ENCODE data around the gene TMEM74B. TPM values are rescaled to one million over a fixed set of nuclear protein-coding genes. Genes with fewer than 3 reads are reported as not detected.

TMEM74B gene
- total and polyA plus RNA-seq, 7 experiments from 2014 or later, result 0.18 to 0.60 (median 0.31) TPM; not detected in 3

- intact Hi-C loops (cut with micrococcal nuclease), result no loop called here
- Histone ChIP-seq H3K9me3 (ENCODE audit: control insufficient read depth in 2 of 3, low read length in 3 of 3) (no peaks in the 10 kb centered on the region), H3K27ac (ENCODE audit: low read depth, low read length) (no peak overlapping the region), H3K4me1 (ENCODE audit: control insufficient read depth in 2 of 2, insufficient read depth in 2 of 2, low read length in 2 of 2) (no peaks in the 10 kb centered on the region), H3K4me3 (ENCODE audit: low read length) (no peak overlapping the region), H3K27me3 (ENCODE audit: control insufficient read depth in 2 of 2, insufficient read depth in 2 of 2, low read length in 2 of 2) (no peaks in the 10 kb centered on the region), H3K36me3 (ENCODE audit: control insufficient read depth in 2 of 3, insufficient read depth in 3 of 3, low read length in 3 of 3) (peaks cover 0 to 90% (median 21%) of the 10 kb centered on the region in 3 experiments)
- Mint-ChIP-seq H3K4me1 (peaks cover 0 to 4% (median 0%) of the 10 kb centered on the region in 7 donors), H3K36me3 (peaks cover 44 to 84% (median 50%) of the 10 kb centered on the region in 5 donors), H3K9me3 (no peaks in the 10 kb centered on the region), H3K27ac (no peak overlapping the region), H3K4me3 (no peak overlapping the region), H3K27me3 (no peaks in the 10 kb centered on the region)
- CTCF ChIA-PET, result no interaction called here
- DNase-seq (no peak), ATAC-seq (no peak)
- POLR2A ChIA-PET, result no interaction called here
These were observed 18.8 kb downstream of the TMEM74B start for GRCh38 chr20:1165941-1166340.

DNA sequence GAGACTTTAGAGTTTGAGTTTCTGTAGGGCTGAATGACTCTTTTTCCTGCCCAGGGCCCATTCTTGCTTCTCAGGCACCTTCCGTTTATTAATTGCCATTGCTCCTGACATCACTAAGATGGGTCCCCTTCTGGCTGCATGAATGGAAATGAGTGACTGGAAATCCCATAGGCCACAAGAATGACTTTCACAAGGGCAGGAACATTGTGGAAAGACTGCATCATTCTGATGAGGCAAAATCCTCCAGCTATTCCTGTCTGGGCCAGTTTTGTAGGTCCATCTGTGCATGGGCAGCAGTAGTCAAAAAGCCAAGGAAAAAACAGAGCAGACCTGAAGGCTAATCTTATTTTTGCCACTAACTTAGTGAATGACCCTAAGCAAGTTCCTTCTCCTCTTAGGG is 19.3 kb downstream of the TMEM74B start:
- Mint-ChIP-seq H3K27me3 (no peaks in the 10 kb centered on the region), H3K4me3 (no peak overlapping the region), H3K4me1 (peaks cover 0 to 4% (median 0%) of the 10 kb centered on the region in 7 donors), H3K9me3 (no peaks in the 10 kb centered on the region), H3K36me3 (peaks cover 44 to 85% (median 53%) of the 10 kb centered on the region in 5 donors), H3K27ac (no peak overlapping the region)
- no peak overlapping the region for H3K27ac ChIP-seq (ENCODE audit: low read depth, low read length)
- ChIA-PET CTCF (no interaction called here), POLR2A (no interaction called here)
- peaks cover 0 to 90% (median 17%) of the 10 kb centered on the region in 3 experiments for H3K36me3 ChIP-seq (ENCODE audit: control insufficient read depth in 2 of 3, insufficient read depth in 3 of 3, low read length in 3 of 3)
- DNase-seq (no peak), ATAC-seq (no peak)
- no peaks in the 10 kb centered on the region for H3K4me1 ChIP-seq (ENCODE audit: control insufficient read depth in 2 of 2, insufficient read depth in 2 of 2, low read length in 2 of 2)
- intact Hi-C loops (cut with micrococcal nuclease), result no loop called here
- no peaks in the 10 kb centered on the region for H3K9me3 ChIP-seq (ENCODE audit: control insufficient read depth in 2 of 3, low read length in 3 of 3)
- H3K4me3 ChIP-seq (ENCODE audit: low read length), result no peak overlapping the region
- H3K27me3 ChIP-seq (ENCODE audit: control insufficient read depth in 2 of 2, insufficient read depth in 2 of 2, low read length in 2 of 2), result no peaks in the 10 kb centered on the region

- intact Hi-C loops (cut with micrococcal nuclease), result no loop called here
- Histone ChIP-seq H3K36me3 (ENCODE audit: control insufficient read depth in 2 of 3, insufficient read depth in 3 of 3, low read length in 3 of 3) (peaks cover 0 to 86% (median 14%) of the 10 kb centered on the region in 3 experiments), H3K4me3 (ENCODE audit: low read length) (no peak overlapping the region), H3K9me3 (ENCODE audit: control insufficient read depth in 2 of 3, low read length in 3 of 3) (no peaks in the 10 kb centered on the region), H3K4me1 (ENCODE audit: control insufficient read depth in 2 of 2, insufficient read depth in 2 of 2, low read length in 2 of 2) (no peaks in the 10 kb centered on the region), H3K27me3 (ENCODE audit: control insufficient read depth in 2 of 2, insufficient read depth in 2 of 2, low read length in 2 of 2) (no peaks in the 10 kb centered on the region), H3K27ac (ENCODE audit: low read depth, low read length) (no peak overlapping the region)
- Mint-ChIP-seq H3K36me3 (peaks cover 37 to 86% (median 50%) of the 10 kb centered on the region in 5 donors), H3K4me1 (peaks cover 0 to 4% (median 0%) of the 10 kb centered on the region in 7 donors), H3K4me3 (no peak overlapping the region), H3K27me3 (no peaks in the 10 kb centered on the region), H3K9me3 (no peaks in the 10 kb centered on the region), H3K27ac (no peak overlapping the region)
- POLR2A ChIA-PET, result no interaction called here
- ATAC-seq, result no peak
- CTCF ChIA-PET, result no interaction called here
- no peak for DNase-seq
These were observed 19.9 kb downstream of the TMEM74B start for GRCh38 chr20:1164871-1165270.

DNA sequence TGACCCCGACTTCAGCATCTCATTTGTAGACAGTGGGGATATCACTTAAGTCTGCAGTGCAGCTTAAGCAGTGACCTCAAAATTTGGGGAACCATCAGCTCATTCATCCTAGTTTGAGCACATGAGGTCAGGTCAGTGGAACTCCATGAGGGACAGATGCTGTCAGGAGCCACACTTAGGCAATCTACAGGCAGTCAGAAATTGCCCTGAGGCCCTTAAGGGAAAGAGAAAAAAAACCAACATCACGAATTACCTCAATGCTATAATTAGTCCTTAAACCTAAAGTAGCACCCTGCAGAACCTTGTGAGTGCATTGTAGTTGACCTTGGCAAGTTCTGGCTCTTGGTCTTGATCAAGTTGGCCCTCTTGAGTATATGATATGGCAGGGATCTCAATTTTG is 21.1 kb downstream of the TMEM74B start:
- DNase-seq (no peak), ATAC-seq (no peak)
- Histone ChIP-seq H3K4me1 (ENCODE audit: control insufficient read depth in 2 of 2, insufficient read depth in 2 of 2, low read length in 2 of 2) (no peaks in the 10 kb centered on the region), H3K4me3 (ENCODE audit: low read length) (no peak overlapping the region), H3K27ac (ENCODE audit: low read depth, low read length) (no peak overlapping the region), H3K9me3 (ENCODE audit: control insufficient read depth in 2 of 3, low read length in 3 of 3) (no peaks in the 10 kb centered on the region), H3K36me3 (ENCODE audit: control insufficient read depth in 2 of 3, insufficient read depth in 3 of 3, low read length in 3 of 3) (peaks cover 0 to 74% (median 4%) of the 10 kb centered on the region in 3 experiments), H3K27me3 (ENCODE audit: control insufficient read depth in 2 of 2, insufficient read depth in 2 of 2, low read length in 2 of 2) (no peaks in the 10 kb centered on the region)
- peaks cover 0 to 2% (median 0%) of the 10 kb centered on the region in 7 donors for H3K4me1 Mint-ChIP-seq
- CTCF ChIA-PET, result no interaction called here
- peaks cover 34 to 78% (median 42%) of the 10 kb centered on the region in 5 donors for H3K36me3 Mint-ChIP-seq
- no peaks in the 10 kb centered on the region for H3K27me3 Mint-ChIP-seq
- intact Hi-C loops (cut with micrococcal nuclease), result no loop called here
- no peak overlapping the region for H3K27ac Mint-ChIP-seq
- no peak overlapping the region for H3K4me3 Mint-ChIP-seq
- POLR2A ChIA-PET, result no interaction called here
- no peaks in the 10 kb centered on the region for H3K9me3 Mint-ChIP-seq

GRCh38 chr20:1163105-1163504 is 21.7 kb downstream of the TMEM74B start:
- intact Hi-C loops (cut with micrococcal nuclease), result no loop called here
- ATAC-seq, result no peak
- Histone ChIP-seq H3K9me3 (ENCODE audit: control insufficient read depth in 2 of 3, low read length in 3 of 3) (no peaks in the 10 kb centered on the region), H3K27ac (ENCODE audit: low read depth, low read length) (no peak overlapping the region), H3K27me3 (ENCODE audit: control insufficient read depth in 2 of 2, insufficient read depth in 2 of 2, low read length in 2 of 2) (no peaks in the 10 kb centered on the region), H3K4me1 (ENCODE audit: control insufficient read depth in 2 of 2, insufficient read depth in 2 of 2, low read length in 2 of 2) (no peaks in the 10 kb centered on the region), H3K4me3 (ENCODE audit: low read length) (no peak overlapping the region), H3K36me3 (ENCODE audit: control insufficient read depth in 2 of 3, insufficient read depth in 3 of 3, low read length in 3 of 3) (peaks cover 0 to 71% (median 4%) of the 10 kb centered on the region in 3 experiments)
- DNase-seq, result no peak
- Mint-ChIP-seq H3K4me3 (no peak overlapping the region), H3K9me3 (no peaks in the 10 kb centered on the region), H3K4me1 (peaks cover 0 to 2% (median 0%) of the 10 kb centered on the region in 7 donors), H3K27ac (no peak overlapping the region), H3K27me3 (no peaks in the 10 kb centered on the region), H3K36me3 (peaks cover 29 to 72% (median 37%) of the 10 kb centered on the region in 5 donors)
- ChIA-PET CTCF (interaction anchor here (0.6 kb wide), 1 partner anchor 357 kb away, joined by 3 read pairs; no protein-coding TSS in a partner anchor), POLR2A (no interaction called here)

- Mint-ChIP-seq H3K27me3 (no peaks in the 10 kb centered on the region), H3K27ac (no peak overlapping the region), H3K36me3 (peaks cover 19 to 70% (median 31%) of the 10 kb centered on the region in 5 donors), H3K4me1 (peaks cover 0 to 2% (median 0%) of the 10 kb centered on the region in 7 donors), H3K4me3 (no peak overlapping the region), H3K9me3 (peaks cover 0 to 4% (median 2%) of the 10 kb centered on the region in 11 donors)
- Histone ChIP-seq H3K4me3 (ENCODE audit: low read length) (no peak overlapping the region), H3K9me3 (ENCODE audit: control insufficient read depth in 2 of 3, low read length in 3 of 3) (no peaks in the 10 kb centered on the region), H3K4me1 (ENCODE audit: control insufficient read depth in 2 of 2, insufficient read depth in 2 of 2, low read length in 2 of 2) (no peaks in the 10 kb centered on the region), H3K27ac (ENCODE audit: low read depth, low read length) (no peak overlapping the region), H3K27me3 (ENCODE audit: control insufficient read depth in 2 of 2, insufficient read depth in 2 of 2, low read length in 2 of 2) (no peaks in the 10 kb centered on the region), H3K36me3 (ENCODE audit: control insufficient read depth in 2 of 3, insufficient read depth in 3 of 3, low read length in 3 of 3) (peaks cover 0 to 52% (median 0%) of the 10 kb centered on the region in 3 experiments)
- intact Hi-C loops (cut with micrococcal nuclease), result no loop called here
- POLR2A ChIA-PET, result interaction anchor here (0.7 kb wide), 1 partner anchor 277 kb away, joined by 3 read pairs; no protein-coding TSS in a partner anchor
- CTCF ChIA-PET, result no interaction called here
- no peak for DNase-seq
- ATAC-seq, result no peak
These were observed 23.8 kb downstream of the TMEM74B start for GRCh38 chr20:1160991-1161390.

GRCh38 chr20:1160496-1160895 is 24.3 kb downstream of the TMEM74B start:
- peaks cover 0 to 2% (median 0%) of the 10 kb centered on the region in 7 donors for H3K4me1 Mint-ChIP-seq
- Histone ChIP-seq H3K27me3 (ENCODE audit: control insufficient read depth in 2 of 2, insufficient read depth in 2 of 2, low read length in 2 of 2) (no peaks in the 10 kb centered on the region), H3K36me3 (ENCODE audit: control insufficient read depth in 2 of 3, insufficient read depth in 3 of 3, low read length in 3 of 3) (peaks cover 0 to 50% (median under 1%) of the 10 kb centered on the region in 3 experiments), H3K4me3 (ENCODE audit: low read length) (no peak overlapping the region), H3K4me1 (ENCODE audit: control insufficient read depth in 2 of 2, insufficient read depth in 2 of 2, low read length in 2 of 2) (no peaks in the 10 kb centered on the region), H3K9me3 (ENCODE audit: control insufficient read depth in 2 of 3, low read length in 3 of 3) (no peaks in the 10 kb centered on the region), H3K27ac (ENCODE audit: low read depth, low read length) (no peak overlapping the region)
- ChIA-PET POLR2A (no interaction called here), CTCF (no interaction called here)
- peaks cover 0 to 9% (median 3%) of the 10 kb centered on the region in 11 donors for H3K9me3 Mint-ChIP-seq
- no peak overlapping the region for H3K4me3 Mint-ChIP-seq
- intact Hi-C loops (cut with micrococcal nuclease), result no loop called here
- no peak overlapping the region for H3K27ac Mint-ChIP-seq
- DNase-seq, result no peak
- no peaks in the 10 kb centered on the region for H3K27me3 Mint-ChIP-seq
- peaks cover 19 to 70% (median 33%) of the 10 kb centered on the region in 5 donors for H3K36me3 Mint-ChIP-seq
- ATAC-seq, result no peak

All from naive thymus-derived CD4-positive, alpha-beta T cell (primary cell).